ENCODE data around the gene TUT1. TPM values are rescaled to one million over a fixed set of nuclear protein-coding genes. Genes with fewer than 3 reads are reported as not detected.

TUT1 gene
- total RNA-seq, 1 donor: 4.3 TPM

- DNase-seq (ENCODE audit: low read depth): no peak
- TF ChIP-seq CTCF (IDR thresholded peaks at IDR 0.05; ENCODE audit: insufficient read depth, low read depth, low read length): no peak
- peak overlapping the region; percentile 63 for H3K4me3 ChIP-seq (ENCODE audit: low read depth, low read length)
These were observed 19.7 kb upstream of the TUT1 start for GRCh38 chr11:62610814-62611704.

GRCh38 chr11:62610403-62610802 is 19.1 kb upstream of the TUT1 start:
- H3K4me3 ChIP-seq (ENCODE audit: low read depth, low read length): no peak overlapping the region

GRCh38 chr11:62608776-62609175 is 17.5 kb upstream of the TUT1 start:
- no peak for DNase-seq (ENCODE audit: low read depth)
- H3K4me3 ChIP-seq (ENCODE audit: low read depth, low read length): no peak overlapping the region
- no peak for TF ChIP-seq CTCF (IDR thresholded peaks at IDR 0.05; ENCODE audit: insufficient read depth, low read depth, low read length)

More at GRCh38 chr11:62610403-62610802, 19.1 kb upstream of the TUT1 start:
- no peak for TF ChIP-seq CTCF (IDR thresholded peaks at IDR 0.05; ENCODE audit: insufficient read depth, low read depth, low read length)
- DNase-seq (ENCODE audit: low read depth): no peak

GRCh38 chr11:62607714-62608113 is 16.4 kb upstream of the TUT1 start:
- no peak for DNase-seq (ENCODE audit: low read depth)
- TF ChIP-seq CTCF (IDR thresholded peaks at IDR 0.05; ENCODE audit: insufficient read depth, low read depth, low read length): no peak
- H3K4me3 ChIP-seq (ENCODE audit: low read depth, low read length): no peak overlapping the region

GRCh38 chr11:62605902-62606301 is 14.6 kb upstream of the TUT1 start:
- H3K4me3 ChIP-seq (ENCODE audit: low read depth, low read length): no peak overlapping the region
- DNase-seq (ENCODE audit: low read depth): no peak
- TF ChIP-seq CTCF (IDR thresholded peaks at IDR 0.05; ENCODE audit: insufficient read depth, low read depth, low read length): no peak

GRCh38 chr11:62605467-62605866 is 14.1 kb upstream of the TUT1 start:
- DNase-seq (ENCODE audit: low read depth): no peak
- H3K4me3 ChIP-seq (ENCODE audit: low read depth, low read length): no peak overlapping the region
- no peak for TF ChIP-seq CTCF (IDR thresholded peaks at IDR 0.05; ENCODE audit: insufficient read depth, low read depth, low read length)
